ENCODE measurements around the gene KRT31.

Gene KRT31

DNA sequence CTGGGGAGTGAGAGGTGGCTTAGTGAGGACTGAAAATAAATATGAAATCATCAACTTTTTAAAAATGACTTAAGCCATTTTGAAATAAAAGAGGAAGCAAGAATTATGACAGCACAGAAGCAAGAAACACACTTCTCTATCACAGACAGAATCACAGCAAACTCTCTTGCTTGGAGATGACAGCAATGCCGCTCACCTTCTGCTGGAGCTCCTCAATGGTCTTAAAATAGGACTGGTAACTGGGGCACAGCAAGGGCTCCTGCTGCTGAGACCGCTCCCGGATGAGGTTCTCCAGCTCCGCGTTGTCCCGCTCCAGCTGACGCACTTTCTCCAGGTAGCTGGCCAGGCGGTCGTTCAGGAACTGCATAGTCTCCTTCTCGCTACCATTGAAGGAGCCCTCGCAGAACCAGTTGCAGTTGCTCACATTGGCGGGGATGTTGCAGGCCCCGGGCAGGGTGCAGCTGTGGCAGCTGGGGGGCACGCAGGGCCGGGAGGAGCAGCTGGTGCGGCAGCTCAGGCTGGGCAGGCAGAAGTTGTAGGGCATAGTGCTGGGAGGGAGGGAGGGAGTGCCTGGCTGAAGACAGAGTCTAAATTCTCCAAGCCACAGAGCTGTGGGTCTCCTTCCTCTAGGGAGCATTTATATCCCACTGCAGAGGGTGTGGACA, at the start of gene KRT31:
Gene KRT31 (minus strand): TSS at position 613 of the 665 bp plus-strand sequence. CDS start 69 bp downstream, at position 544.
- DNase-seq (ENCODE audit: low spot score): no peak
- no peak within 1 kb of the TSS for H3K4me3 ChIP-seq
- TF ChIP-seq CTCF (IDR thresholded peaks at IDR 0.05): no peak
- no peak within 1 kb of the TSS for H3K27ac ChIP-seq

DNA sequence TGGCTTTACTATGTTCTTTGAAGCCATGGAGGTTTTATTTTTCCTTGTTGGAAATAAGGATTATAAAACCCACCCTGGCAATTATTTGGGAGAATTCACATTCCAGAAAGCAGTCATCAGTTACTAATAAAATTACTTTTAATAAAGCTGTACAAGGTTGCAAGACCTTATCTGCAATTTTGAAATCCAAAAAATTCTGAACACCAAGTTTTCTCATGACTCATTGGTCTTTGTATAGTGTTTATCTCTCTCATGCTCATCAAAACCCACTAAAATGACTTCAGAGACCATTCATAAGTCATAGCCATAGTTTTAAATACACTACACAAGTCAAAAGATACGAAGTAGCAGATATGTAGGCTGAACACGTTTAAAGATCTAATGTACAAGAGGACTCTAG, 49.4 kb upstream of the KRT31 start:
- H3K27ac ChIP-seq: no peak overlapping the region
- TF ChIP-seq CTCF (IDR thresholded peaks at IDR 0.05): no peak
- DNase-seq (ENCODE audit: low spot score): no peak
- H3K4me3 ChIP-seq: no peak overlapping the region

- Histone ChIP-seq H3K4me3 (no peak overlapping the region), H3K27ac (no peak overlapping the region)
- no peak for DNase-seq (ENCODE audit: low spot score)
- no peak for TF ChIP-seq CTCF (IDR thresholded peaks at IDR 0.05)
Observed at GRCh38 chr17:41444640-41445039, 47.2 kb upstream of the KRT31 start.

- no peak overlapping the region for H3K27ac ChIP-seq
- DNase-seq (ENCODE audit: low spot score): no peak
- no peak overlapping the region for H3K4me3 ChIP-seq
- TF ChIP-seq CTCF (IDR thresholded peaks at IDR 0.05): no peak
Observed at GRCh38 chr17:41444186-41444585, 46.8 kb upstream of the KRT31 start.

DNA sequence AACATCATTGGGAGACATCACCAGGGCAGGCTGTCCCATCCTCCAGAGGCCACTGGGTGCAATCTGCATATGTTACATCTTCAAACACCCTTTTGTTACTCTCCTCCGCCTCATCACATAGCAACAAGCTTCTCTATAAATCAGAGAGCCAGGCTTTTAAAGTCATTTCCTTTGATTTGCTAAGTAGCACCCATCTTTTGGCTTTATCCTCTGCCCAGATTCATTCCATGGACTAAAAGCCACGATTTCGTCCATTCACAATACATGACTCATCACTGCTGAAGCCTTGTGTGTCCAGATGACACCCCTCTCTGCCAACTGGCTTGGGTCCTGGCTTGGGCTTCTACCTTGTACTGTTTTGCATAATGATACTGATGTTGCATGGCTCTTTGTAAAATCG, 45.3 kb upstream of the KRT31 start:
- no peak for DNase-seq (ENCODE audit: low spot score)
- no peak for TF ChIP-seq CTCF (IDR thresholded peaks at IDR 0.05)
- H3K4me3 ChIP-seq: no peak overlapping the region
- H3K27ac ChIP-seq: no peak overlapping the region

- H3K27ac ChIP-seq: no peak within 1 kb of the TSS
- TF ChIP-seq CTCF (IDR thresholded peaks at IDR 0.05): no peak
- DNase-seq (ENCODE audit: low spot score): no peak
- no peak within 1 kb of the TSS for H3K4me3 ChIP-seq
Observed at GRCh38 chr17:41440531-41441033, 43.2 kb upstream of the KRT31 start, which contains the start of gene KRT38. KRT38 (minus strand) TSS chr17:41440983; CDS start chr17:41440921, 62 bp downstream.

GRCh38 chr17:41439375-41439774, 42.0 kb upstream of the KRT31 start:
- no peak for TF ChIP-seq CTCF (IDR thresholded peaks at IDR 0.05)

More at GRCh38 chr17:41439375-41439774, 42.0 kb upstream of the KRT31 start:
- H3K27ac ChIP-seq: no peak overlapping the region
- no peak for DNase-seq (ENCODE audit: low spot score)
- H3K4me3 ChIP-seq: no peak overlapping the region

Measured in coronary artery (tissue), 2 donors.